GM23338 (cell line): ENCODE results near the gene MPEG1.

Experiments used
- CREB1 ChIP-seq: fragments of 250-450 bp; sonication (Bioruptor Pico); IDR thresholded peaks from 2 replicates; pipeline ENCODE4 v1.5.0; 2020; ENCODE audit warnings: low read depth, mild to moderate bottlenecking, moderate library complexity
- EZH2 ChIP-seq: fragments of 200-600 bp; sonication (generic); IDR thresholded peaks from one replicate; pipeline ENCODE4 v1.8.0; 2017; ENCODE audit warnings: antibody characterized with exemption, mild to moderate bottlenecking, low read depth; ENCODE audit not compliant: unreplicated experiment
- EZH2phosphoT487 ChIP-seq: fragments of 200-600 bp; sonication (generic); IDR thresholded peaks from one replicate; pipeline ENCODE4 v1.8.1; 2018; ENCODE audit warnings: antibody characterized with exemption; ENCODE audit not compliant: unreplicated experiment
- JUNB ChIP-seq: IDR thresholded peaks from one replicate; pipeline ENCODE4 v1.6.1; 2016; ENCODE audit warnings: antibody characterized with exemption; ENCODE audit not compliant: unreplicated experiment
- NANOG ChIP-seq: IDR thresholded peaks from 2 replicates; pipeline ENCODE4 v1.6.1; 2016; ENCODE audit warnings: antibody characterized with exemption, borderline replicate concordance
- POLR2AphosphoS5 ChIP-seq: IDR thresholded peaks from 2 replicates; pipeline ENCODE4 v1.6.1; 2016; ENCODE audit warnings: antibody characterized with exemption, low read depth
- STAT1 ChIP-seq: IDR thresholded peaks from one replicate; pipeline ENCODE4 v1.6.1; 2016; ENCODE audit warnings: antibody characterized with exemption; ENCODE audit not compliant: unreplicated experiment
- ZNF114 ChIP-seq: fragments of 250-450 bp; sonication (Bioruptor Pico); IDR thresholded peaks from 2 replicates; pipeline ENCODE4 v1.5.0; 2020; ENCODE audit warnings: mild to moderate bottlenecking, moderate library complexity
- ZNF331 ChIP-seq: fragments of 250-450 bp; sonication (Bioruptor Pico); IDR thresholded peaks from 2 replicates; pipeline ENCODE4 v1.5.0; 2020; ENCODE audit warnings: low read depth, mild to moderate bottlenecking, moderate library complexity
- TF ChIP-seq, protein P1 (sequence below), 2 experiments: fragments of 200-600 bp in 1 of 2; sonication (generic) in 1 of 2; conservative IDR thresholded peaks; 2 replicates each; pipeline versions ENCODE4 v1.5.1 to v1.6.1; 2016 to 2017; ENCODE audit warnings: antibody characterized with exemption in 2 of 2, low read depth in 2 of 2, mild to moderate bottlenecking in 2 of 2, moderate library complexity in 1 of 2
- TF ChIP-seq, protein P2 (sequence below): IDR thresholded peaks from 2 replicates; pipeline ENCODE4 v1.6.1; 2016; ENCODE audit warnings: antibody characterized with exemption
- TF ChIP-seq, protein P3 (sequence below): IDR thresholded peaks from one replicate; pipeline ENCODE4 v1.6.1; 2018; ENCODE audit warnings: antibody characterized with exemption; ENCODE audit not compliant: unreplicated experiment
- TF ChIP-seq, protein P4 (sequence below): fragments of 250-450 bp; sonication (Bioruptor Pico); IDR thresholded peaks from 2 replicates; pipeline ENCODE4 v1.5.0; 2020; ENCODE audit warnings: mild to moderate bottlenecking, moderate library complexity

DNA sequence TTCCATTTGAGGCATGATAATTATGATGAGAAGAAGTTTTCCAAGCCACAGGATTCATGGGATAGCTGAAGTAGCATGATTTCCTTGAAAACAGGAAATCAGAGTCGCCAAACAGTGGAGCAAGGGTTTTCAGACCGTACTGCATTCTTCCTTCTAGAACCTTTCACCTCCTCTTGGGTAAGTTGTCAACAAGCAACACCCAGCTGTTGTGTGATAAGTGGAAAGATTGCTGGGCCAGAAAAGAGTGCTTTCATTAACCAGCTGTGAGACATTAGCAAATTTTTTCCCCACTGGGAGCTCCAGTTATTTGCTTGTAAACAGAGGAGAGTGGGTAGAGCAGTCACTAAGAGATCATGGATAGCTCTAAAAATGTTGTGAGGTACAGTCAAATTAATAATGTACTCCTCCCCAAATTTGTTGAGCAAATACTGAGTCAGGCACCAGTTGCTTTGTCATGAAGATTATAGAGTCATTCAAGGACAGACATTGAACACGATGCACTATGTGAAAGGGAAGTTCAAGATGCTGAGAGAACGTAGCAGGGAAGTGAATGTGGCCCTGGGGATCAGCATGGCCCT is 11.7 kb upstream of the MPEG1 start:
- TF ChIP-seq, protein P1, sequence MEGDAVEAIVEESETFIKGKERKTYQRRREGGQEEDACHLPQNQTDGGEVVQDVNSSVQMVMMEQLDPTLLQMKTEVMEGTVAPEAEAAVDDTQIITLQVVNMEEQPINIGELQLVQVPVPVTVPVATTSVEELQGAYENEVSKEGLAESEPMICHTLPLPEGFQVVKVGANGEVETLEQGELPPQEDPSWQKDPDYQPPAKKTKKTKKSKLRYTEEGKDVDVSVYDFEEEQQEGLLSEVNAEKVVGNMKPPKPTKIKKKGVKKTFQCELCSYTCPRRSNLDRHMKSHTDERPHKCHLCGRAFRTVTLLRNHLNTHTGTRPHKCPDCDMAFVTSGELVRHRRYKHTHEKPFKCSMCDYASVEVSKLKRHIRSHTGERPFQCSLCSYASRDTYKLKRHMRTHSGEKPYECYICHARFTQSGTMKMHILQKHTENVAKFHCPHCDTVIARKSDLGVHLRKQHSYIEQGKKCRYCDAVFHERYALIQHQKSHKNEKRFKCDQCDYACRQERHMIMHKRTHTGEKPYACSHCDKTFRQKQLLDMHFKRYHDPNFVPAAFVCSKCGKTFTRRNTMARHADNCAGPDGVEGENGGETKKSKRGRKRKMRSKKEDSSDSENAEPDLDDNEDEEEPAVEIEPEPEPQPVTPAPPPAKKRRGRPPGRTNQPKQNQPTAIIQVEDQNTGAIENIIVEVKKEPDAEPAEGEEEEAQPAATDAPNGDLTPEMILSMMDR (conservative IDR thresholded peaks at IDR 0.05; ENCODE audit: low read depth in 2 of 2) = no peak
- TF ChIP-seq CREB1 (CRISPR knock-in tag) (no peak), JUNB (no peak), STAT1 (no peak), POLR2AphosphoS5 (no peak), EZH2phosphoT487 (no peak), EZH2 (no peak), ZNF331 (no peak), NANOG (no peak), ZNF114 (CRISPR knock-in tag) (no peak)
- TF ChIP-seq, protein P2, sequence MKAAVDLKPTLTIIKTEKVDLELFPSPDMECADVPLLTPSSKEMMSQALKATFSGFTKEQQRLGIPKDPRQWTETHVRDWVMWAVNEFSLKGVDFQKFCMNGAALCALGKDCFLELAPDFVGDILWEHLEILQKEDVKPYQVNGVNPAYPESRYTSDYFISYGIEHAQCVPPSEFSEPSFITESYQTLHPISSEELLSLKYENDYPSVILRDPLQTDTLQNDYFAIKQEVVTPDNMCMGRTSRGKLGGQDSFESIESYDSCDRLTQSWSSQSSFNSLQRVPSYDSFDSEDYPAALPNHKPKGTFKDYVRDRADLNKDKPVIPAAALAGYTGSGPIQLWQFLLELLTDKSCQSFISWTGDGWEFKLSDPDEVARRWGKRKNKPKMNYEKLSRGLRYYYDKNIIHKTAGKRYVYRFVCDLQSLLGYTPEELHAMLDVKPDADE = no peak
- TF ChIP-seq, protein P3, sequence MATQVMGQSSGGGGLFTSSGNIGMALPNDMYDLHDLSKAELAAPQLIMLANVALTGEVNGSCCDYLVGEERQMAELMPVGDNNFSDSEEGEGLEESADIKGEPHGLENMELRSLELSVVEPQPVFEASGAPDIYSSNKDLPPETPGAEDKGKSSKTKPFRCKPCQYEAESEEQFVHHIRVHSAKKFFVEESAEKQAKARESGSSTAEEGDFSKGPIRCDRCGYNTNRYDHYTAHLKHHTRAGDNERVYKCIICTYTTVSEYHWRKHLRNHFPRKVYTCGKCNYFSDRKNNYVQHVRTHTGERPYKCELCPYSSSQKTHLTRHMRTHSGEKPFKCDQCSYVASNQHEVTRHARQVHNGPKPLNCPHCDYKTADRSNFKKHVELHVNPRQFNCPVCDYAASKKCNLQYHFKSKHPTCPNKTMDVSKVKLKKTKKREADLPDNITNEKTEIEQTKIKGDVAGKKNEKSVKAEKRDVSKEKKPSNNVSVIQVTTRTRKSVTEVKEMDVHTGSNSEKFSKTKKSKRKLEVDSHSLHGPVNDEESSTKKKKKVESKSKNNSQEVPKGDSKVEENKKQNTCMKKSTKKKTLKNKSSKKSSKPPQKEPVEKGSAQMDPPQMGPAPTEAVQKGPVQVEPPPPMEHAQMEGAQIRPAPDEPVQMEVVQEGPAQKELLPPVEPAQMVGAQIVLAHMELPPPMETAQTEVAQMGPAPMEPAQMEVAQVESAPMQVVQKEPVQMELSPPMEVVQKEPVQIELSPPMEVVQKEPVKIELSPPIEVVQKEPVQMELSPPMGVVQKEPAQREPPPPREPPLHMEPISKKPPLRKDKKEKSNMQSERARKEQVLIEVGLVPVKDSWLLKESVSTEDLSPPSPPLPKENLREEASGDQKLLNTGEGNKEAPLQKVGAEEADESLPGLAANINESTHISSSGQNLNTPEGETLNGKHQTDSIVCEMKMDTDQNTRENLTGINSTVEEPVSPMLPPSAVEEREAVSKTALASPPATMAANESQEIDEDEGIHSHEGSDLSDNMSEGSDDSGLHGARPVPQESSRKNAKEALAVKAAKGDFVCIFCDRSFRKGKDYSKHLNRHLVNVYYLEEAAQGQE = no peak
- TF ChIP-seq, protein P4, sequence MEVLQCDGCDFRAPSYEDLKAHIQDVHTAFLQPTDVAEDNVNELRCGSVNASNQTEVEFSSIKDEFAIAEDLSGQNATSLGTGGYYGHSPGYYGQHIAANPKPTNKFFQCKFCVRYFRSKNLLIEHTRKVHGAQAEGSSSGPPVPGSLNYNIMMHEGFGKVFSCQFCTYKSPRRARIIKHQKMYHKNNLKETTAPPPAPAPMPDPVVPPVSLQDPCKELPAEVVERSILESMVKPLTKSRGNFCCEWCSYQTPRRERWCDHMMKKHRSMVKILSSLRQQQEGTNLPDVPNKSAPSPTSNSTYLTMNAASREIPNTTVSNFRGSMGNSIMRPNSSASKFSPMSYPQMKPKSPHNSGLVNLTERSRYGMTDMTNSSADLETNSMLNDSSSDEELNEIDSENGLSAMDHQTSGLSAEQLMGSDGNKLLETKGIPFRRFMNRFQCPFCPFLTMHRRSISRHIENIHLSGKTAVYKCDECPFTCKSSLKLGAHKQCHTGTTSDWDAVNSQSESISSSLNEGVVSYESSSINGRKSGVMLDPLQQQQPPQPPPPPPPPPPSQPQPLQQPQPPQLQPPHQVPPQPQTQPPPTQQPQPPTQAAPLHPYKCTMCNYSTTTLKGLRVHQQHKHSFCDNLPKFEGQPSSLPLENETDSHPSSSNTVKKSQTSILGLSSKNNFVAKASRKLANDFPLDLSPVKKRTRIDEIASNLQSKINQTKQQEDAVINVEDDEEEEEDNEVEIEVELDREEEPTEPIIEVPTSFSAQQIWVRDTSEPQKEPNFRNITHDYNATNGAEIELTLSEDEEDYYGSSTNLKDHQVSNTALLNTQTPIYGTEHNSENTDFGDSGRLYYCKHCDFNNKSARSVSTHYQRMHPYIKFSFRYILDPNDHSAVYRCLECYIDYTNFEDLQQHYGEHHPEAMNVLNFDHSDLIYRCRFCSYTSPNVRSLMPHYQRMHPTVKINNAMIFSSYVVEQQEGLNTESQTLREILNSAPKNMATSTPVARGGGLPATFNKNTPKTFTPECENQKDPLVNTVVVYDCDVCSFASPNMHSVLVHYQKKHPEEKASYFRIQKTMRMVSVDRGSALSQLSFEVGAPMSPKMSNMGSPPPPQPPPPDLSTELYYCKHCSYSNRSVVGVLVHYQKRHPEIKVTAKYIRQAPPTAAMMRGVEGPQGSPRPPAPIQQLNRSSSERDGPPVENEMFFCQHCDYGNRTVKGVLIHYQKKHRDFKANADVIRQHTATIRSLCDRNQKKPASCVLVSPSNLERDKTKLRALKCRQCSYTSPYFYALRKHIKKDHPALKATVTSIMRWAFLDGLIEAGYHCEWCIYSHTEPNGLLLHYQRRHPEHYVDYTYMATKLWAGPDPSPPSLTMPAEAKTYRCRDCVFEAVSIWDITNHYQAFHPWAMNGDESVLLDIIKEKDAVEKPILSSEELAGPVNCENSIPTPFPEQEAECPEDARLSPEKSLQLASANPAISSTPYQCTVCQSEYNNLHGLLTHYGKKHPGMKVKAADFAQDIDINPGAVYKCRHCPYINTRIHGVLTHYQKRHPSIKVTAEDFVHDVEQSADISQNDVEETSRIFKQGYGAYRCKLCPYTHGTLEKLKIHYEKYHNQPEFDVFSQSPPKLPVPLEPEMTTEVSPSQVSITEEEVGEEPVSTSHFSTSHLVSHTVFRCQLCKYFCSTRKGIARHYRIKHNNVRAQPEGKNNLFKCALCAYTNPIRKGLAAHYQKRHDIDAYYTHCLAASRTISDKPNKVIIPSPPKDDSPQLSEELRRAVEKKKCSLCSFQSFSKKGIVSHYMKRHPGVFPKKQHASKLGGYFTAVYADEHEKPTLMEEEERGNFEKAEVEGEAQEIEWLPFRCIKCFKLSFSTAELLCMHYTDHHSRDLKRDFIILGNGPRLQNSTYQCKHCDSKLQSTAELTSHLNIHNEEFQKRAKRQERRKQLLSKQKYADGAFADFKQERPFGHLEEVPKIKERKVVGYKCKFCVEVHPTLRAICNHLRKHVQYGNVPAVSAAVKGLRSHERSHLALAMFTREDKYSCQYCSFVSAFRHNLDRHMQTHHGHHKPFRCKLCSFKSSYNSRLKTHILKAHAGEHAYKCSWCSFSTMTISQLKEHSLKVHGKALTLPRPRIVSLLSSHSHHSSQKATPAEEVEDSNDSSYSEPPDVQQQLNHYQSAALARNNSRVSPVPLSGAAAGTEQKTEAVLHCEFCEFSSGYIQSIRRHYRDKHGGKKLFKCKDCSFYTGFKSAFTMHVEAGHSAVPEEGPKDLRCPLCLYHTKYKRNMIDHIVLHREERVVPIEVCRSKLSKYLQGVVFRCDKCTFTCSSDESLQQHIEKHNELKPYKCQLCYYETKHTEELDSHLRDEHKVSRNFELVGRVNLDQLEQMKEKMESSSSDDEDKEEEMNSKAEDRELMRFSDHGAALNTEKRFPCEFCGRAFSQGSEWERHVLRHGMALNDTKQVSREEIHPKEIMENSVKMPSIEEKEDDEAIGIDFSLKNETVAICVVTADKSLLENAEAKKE (CRISPR knock-in tag) = no peak
